ENCODE data around the gene USP49. TPM values are rescaled to one million over a fixed set of nuclear protein-coding genes. Genes with fewer than 3 reads are reported as not detected.

Gene USP49
- total and polyA plus RNA-seq, 2 of the 13 experiments (the other 11 are each of a cell fraction or from before 2014, with no cell fraction given): 2.9 to 4.3 TPM

- H3K36me3 ChIP-seq (replicated peaks in 1 of 2; ENCODE audit: control insufficient read depth in 1 of 2, insufficient read depth in 2 of 2, low read length in 2 of 2): no peaks in the 10 kb centered on the region
- H3K4me1 ChIP-seq (ENCODE audit: insufficient read depth, low read length): no peaks in the 10 kb centered on the region
- ChIA-PET CTCF (ENCODE audit: low intra/inter-chr PET ratio, low total read pairs) (no interaction called here), POLR2A (no interaction called here)
- WGBS (ENCODE audit: low lambda C conversion rate): over 99% methylated on average over 2 of the region's 2 CpGs
- H3K27me3 ChIP-seq (ENCODE audit: control insufficient read depth in 1 of 2, insufficient read depth in 2 of 2, low read length in 2 of 2): no peaks in the 10 kb centered on the region; a peak in 1 of 5 replicates
- no peaks in the 10 kb centered on the region for H4K20me1 ChIP-seq (ENCODE audit: insufficient read depth, low read length)
- ATAC-seq: no peak
- no peaks in the 10 kb centered on the region for H3K79me2 ChIP-seq (ENCODE audit: insufficient read depth, low read length)
- in situ Hi-C loops (cut with HindIII; ENCODE audit: extremely low pct_ligation_motif_present, low pct_unique_long_range_greater_than_20kb): no loop called here
- no peak overlapping the region for H3K9ac ChIP-seq (ENCODE audit: insufficient read depth, low read depth, low read length)
- no peak overlapping the region for H3K4me3 ChIP-seq (replicated peaks in 1 of 3; ENCODE audit: insufficient read depth in 1 of 3, low read depth in 2 of 3, low read length in 3 of 3)
- peak; percentile 4 for FAIRE-seq
- no peak overlapping the region for H3K4me2 ChIP-seq (ENCODE audit: low read depth, low read length)
- H3K27ac ChIP-seq (ENCODE audit: extremely low read length, insufficient read depth, low read length): no peak overlapping the region
- TF ChIP-seq SRF (IDR thresholded peaks at IDR 0.05; ENCODE audit: low read depth, low read length) (no peak), ATF7 (IDR thresholded peaks at IDR 0.05) (peak; percentile 86), ATF7 (CRISPR knock-in tag; IDR thresholded peaks at IDR 0.05) (no peak), CREB1 (IDR thresholded peaks at IDR 0.05) (peak; percentile 61; the same call in 1 of the 2 replicates), CREB1 (CRISPR knock-in tag; IDR thresholded peaks at IDR 0.05) (no peak), ZNF678 (CRISPR knock-in tag; IDR thresholded peaks at IDR 0.05) (no peak), ZNF333 (CRISPR knock-in tag; IDR thresholded peaks at IDR 0.05; ENCODE audit: borderline replicate concordance) (no peak), ZNF263 (CRISPR knock-in tag; IDR thresholded peaks at IDR 0.05) (peak; percentile 51; the same call in 1 of the 2 replicates), HMGA1 (CRISPR knock-in tag; conservative IDR thresholded peaks at IDR 0.05) (no peak), SRY (CRISPR knock-in tag; IDR thresholded peaks at IDR 0.05) (no peak)
- TF ChIP-seq, protein P1, sequence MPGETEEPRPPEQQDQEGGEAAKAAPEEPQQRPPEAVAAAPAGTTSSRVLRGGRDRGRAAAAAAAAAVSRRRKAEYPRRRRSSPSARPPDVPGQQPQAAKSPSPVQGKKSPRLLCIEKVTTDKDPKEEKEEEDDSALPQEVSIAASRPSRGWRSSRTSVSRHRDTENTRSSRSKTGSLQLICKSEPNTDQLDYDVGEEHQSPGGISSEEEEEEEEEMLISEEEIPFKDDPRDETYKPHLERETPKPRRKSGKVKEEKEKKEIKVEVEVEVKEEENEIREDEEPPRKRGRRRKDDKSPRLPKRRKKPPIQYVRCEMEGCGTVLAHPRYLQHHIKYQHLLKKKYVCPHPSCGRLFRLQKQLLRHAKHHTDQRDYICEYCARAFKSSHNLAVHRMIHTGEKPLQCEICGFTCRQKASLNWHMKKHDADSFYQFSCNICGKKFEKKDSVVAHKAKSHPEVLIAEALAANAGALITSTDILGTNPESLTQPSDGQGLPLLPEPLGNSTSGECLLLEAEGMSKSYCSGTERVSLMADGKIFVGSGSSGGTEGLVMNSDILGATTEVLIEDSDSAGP (CRISPR knock-in tag; IDR thresholded peaks at IDR 0.05; ENCODE audit: borderline replicate concordance): no peak
- intact Hi-C loops (cut with micrococcal nuclease; ENCODE audit: unreplicated experiment): no loop called here
- H3K9me3 ChIP-seq (ENCODE audit: low read length): no peaks in the 10 kb centered on the region
- no peak overlapping the region for H2AFZ ChIP-seq (ENCODE audit: low read length)
- DNase-seq (ENCODE audit: low spot score): no peak
- BruUV-seq (replicated peaks): no TSS peak
These were observed 68.7 kb downstream of the USP49 start for GRCh38 chr6:41826343-41827022.
